Naive thymus-derived CD8-positive, alpha-beta T cell (primary cell): ENCODE results near the gene BCAN. TPM values are rescaled to one million over a fixed set of nuclear protein-coding genes. Genes with fewer than 3 reads are reported as not detected.

Experiments used
- ATAC-seq, 2 donors: fragments of 150-1000 bp; cut with Tn5 transposase in 1 of 2; sonication (Bioruptor Pico), chemical (Tn5 transposase) in 1 of 2; 1 replicate in 1 of 2; 2 replicates in 1 of 2; pipeline ENCODE4 v1.10.0; 2021; ENCODE audit warnings: mild to moderate bottlenecking in 2 of 2, moderate library complexity in 2 of 2
- POLR2A ChIA-PET: fragments of 350-600 bp; sonication (Branson Sonifier 250); formaldehyde crosslinking; loops from one replicate; lab custom pipeline; 2021; ENCODE audit warnings: antibody characterized with exemption; lab: Charles Lee
- DNase-seq, 10 donors: peaks; one replicate each; pipeline versions ENCODE4 v3.0.0 to v3.0.0-alpha.2; 2020 to 2022
- H3K27ac Mint-ChIP-seq, 10 donors: one replicate each; pipeline ENCODE4 v1.8.0; 2020 to 2022; ENCODE audit warnings: mild to moderate bottlenecking in 10 of 10, mixed read lengths in 10 of 10, moderate library complexity in 4 of 10, inconsistent platforms in 1 of 10
- H3K27me3 Mint-ChIP-seq, 5 donors: one replicate each; pipeline ENCODE4 v1.8.0; 2021 to 2022; ENCODE audit warnings: mixed read lengths in 5 of 5
- H3K36me3 Mint-ChIP-seq, 3 donors: one replicate each; pipeline ENCODE4 v1.8.0; 2020 to 2022; ENCODE audit warnings: mixed read lengths in 3 of 3, mild to moderate bottlenecking in 2 of 3, inconsistent platforms in 1 of 3
- H3K4me1 Mint-ChIP-seq, 4 donors: one replicate each; pipeline ENCODE4 v1.8.0; 2021 to 2022; ENCODE audit warnings: mixed read lengths in 4 of 4
- H3K4me3 Mint-ChIP-seq, 10 donors: one replicate each; pipeline ENCODE4 v1.8.0; 2020 to 2022; ENCODE audit warnings: mild to moderate bottlenecking in 10 of 10, mixed read lengths in 10 of 10, moderate library complexity in 6 of 10, inconsistent platforms in 1 of 10
- H3K9me3 Mint-ChIP-seq, 9 donors: one replicate each; pipeline ENCODE4 v1.8.0; 2020 to 2022; ENCODE audit warnings: mixed read lengths in 9 of 9, mild to moderate bottlenecking in 3 of 9, inconsistent platforms in 1 of 9, moderate library complexity in 1 of 9
- polyA plus RNA-seq, 3 donors: library from polyadenylated mRNA; unstranded; fragments of 300-500 nt; fragmentation: Illumina TruSeq; gene quantifications; one replicate each; pipeline ENCODE4 v1.2.3, GENCODE V29; 2021
- total RNA-seq, 8 experiments: library from RNA in 2 of 8; stranded (reverse) in 2 of 8; gene quantifications; one replicate each; pipeline ENCODE4 v1.2.3 and lab custom pipeline; 2021 to 2026

Gene BCAN
- total and polyA plus RNA-seq, 5 experiments from 2014 or later: not detected

GRCh38 chr1:156690675-156691036 is 48.7 kb downstream of the BCAN start:
- POLR2A ChIA-PET: interaction anchor here (0.8 to 2.9 kb wide), 3 partner anchors 15 to 37 kb away, joined by 3 to 22 read pairs (median 12); partner anchors contain the start of genes CRABP2, ISG20L2 and METTL25B
- no peak for ATAC-seq
- Mint-ChIP-seq H3K9me3 (no peaks in the 10 kb centered on the region), H3K27me3 (peaks cover 24 to 63% (median 42%) of the 10 kb centered on the region in 5 donors), H3K4me3 (no peak overlapping the region), H3K27ac (peak overlapping the region in 2 of 10 donors; percentile 33 to 42), H3K36me3 (no peaks in the 10 kb centered on the region), H3K4me1 (peaks cover 18 to 32% (median 25%) of the 10 kb centered on the region in 4 donors)
- no peak for DNase-seq

GRCh38 chr1:156691191-156691590 is 49.3 kb downstream of the BCAN start:
- Mint-ChIP-seq H3K36me3 (no peaks in the 10 kb centered on the region), H3K27ac (no peak overlapping the region), H3K9me3 (no peaks in the 10 kb centered on the region), H3K4me3 (no peak overlapping the region), H3K4me1 (peaks cover 18 to 32% (median 25%) of the 10 kb centered on the region in 4 donors), H3K27me3 (peaks cover 24 to 62% (median 42%) of the 10 kb centered on the region in 5 donors)
- no peak for ATAC-seq
- DNase-seq: no peak
- POLR2A ChIA-PET: interaction anchor here (0.8 to 2.9 kb wide), 3 partner anchors 14 to 37 kb away, joined by 3 to 22 read pairs (median 12); partner anchors contain the start of genes CRABP2, ISG20L2 and METTL25B

- Mint-ChIP-seq H3K27me3 (peaks cover 28 to 66% (median 46%) of the 10 kb centered on the region in 5 donors), H3K9me3 (no peaks in the 10 kb centered on the region), H3K27ac (peak overlapping the region in 3 of 10 donors; percentile 67 to 74 (median 72)), H3K4me3 (peak overlapping the region in 2 of 10 donors; percentile 7 to 41), H3K36me3 (no peaks in the 10 kb centered on the region), H3K4me1 (peaks cover 19 to 32% (median 25%) of the 10 kb centered on the region in 4 donors)
- ATAC-seq (no peak), DNase-seq (peak in 1 of 10 donors; percentile 59)
- POLR2A ChIA-PET: interaction anchor here (0.7 kb wide), 1 partner anchor 22 kb away, joined by 3 read pairs; no protein-coding TSS in a partner anchor
Observed at GRCh38 chr1:156691665-156692440, 49.9 kb downstream of the BCAN start.

GRCh38 chr1:156692441-156692924 is 50.6 kb downstream of the BCAN start:
- POLR2A ChIA-PET: interaction anchor here (0.7 kb wide), 1 partner anchor 21 kb away, joined by 3 read pairs; no protein-coding TSS in a partner anchor
- peaks cover 28 to 69% (median 53%) of the 10 kb centered on the region in 5 donors for H3K27me3 Mint-ChIP-seq
- H3K27ac Mint-ChIP-seq: peak overlapping the region in 2 of 10 donors; percentile 67 to 72

GRCh38 chr1:156692925-156693847 is 51.3 kb downstream of the BCAN start:
- no peaks in the 10 kb centered on the region for H3K36me3 Mint-ChIP-seq
- ATAC-seq (peak in 1 of 2 donors; percentile 15), DNase-seq (peak in 5 of 10 donors; percentile 12 to 60 (median 21))
- peak overlapping the region in 3 of 10 donors; percentile 15 to 64 (median 36) for H3K4me3 Mint-ChIP-seq
- H3K9me3 Mint-ChIP-seq: no peaks in the 10 kb centered on the region
- H3K4me1 Mint-ChIP-seq: peaks cover 19 to 32% (median 25%) of the 10 kb centered on the region in 4 donors
- POLR2A ChIA-PET: no interaction called here
- H3K27ac Mint-ChIP-seq: peak overlapping the region in 3 of 10 donors; percentile 25 to 72 (median 63)
- H3K27me3 Mint-ChIP-seq: peaks cover 28 to 75% (median 57%) of the 10 kb centered on the region in 5 donors

More at GRCh38 chr1:156692441-156692924, 50.6 kb downstream of the BCAN start:
- H3K9me3 Mint-ChIP-seq: no peaks in the 10 kb centered on the region
- no peaks in the 10 kb centered on the region for H3K36me3 Mint-ChIP-seq
- peaks cover 19 to 32% (median 25%) of the 10 kb centered on the region in 4 donors for H3K4me1 Mint-ChIP-seq
- peak overlapping the region in 2 of 10 donors; percentile 7 to 41 for H3K4me3 Mint-ChIP-seq
- ATAC-seq: no peak
- peak in 1 of 10 donors; percentile 38 for DNase-seq

GRCh38 chr1:156693848-156694689 is 52.2 kb downstream of the BCAN start:
- Mint-ChIP-seq H3K27ac (peak overlapping the region in 3 of 10 donors; percentile 20 to 74 (median 59)), H3K4me3 (peak overlapping the region in 1 of 10 donors; percentile 15), H3K4me1 (peaks cover 19 to 30% (median 25%) of the 10 kb centered on the region in 4 donors), H3K9me3 (no peaks in the 10 kb centered on the region), H3K27me3 (peaks cover 28 to 82% (median 64%) of the 10 kb centered on the region in 5 donors), H3K36me3 (peaks cover 0 to 1% (median 0%) of the 10 kb centered on the region in 3 donors)
- ATAC-seq (no peak), DNase-seq (peak in 1 of 10 donors; percentile 50)
- POLR2A ChIA-PET: no interaction called here

GRCh38 chr1:156694690-156694962 is 52.7 kb downstream of the BCAN start:
- Mint-ChIP-seq H3K4me3 (no peak overlapping the region), H3K27ac (peak overlapping the region in 3 of 10 donors; percentile 20 to 74 (median 59)), H3K36me3 (peaks cover 0 to 1% (median 0%) of the 10 kb centered on the region in 3 donors), H3K4me1 (peaks cover 13 to 28% (median 23%) of the 10 kb centered on the region in 4 donors), H3K27me3 (peaks cover 27 to 82% (median 62%) of the 10 kb centered on the region in 5 donors), H3K9me3 (no peaks in the 10 kb centered on the region)
- ATAC-seq: no peak
- DNase-seq: peak in 1 of 10 donors; percentile 41
- POLR2A ChIA-PET: interaction anchor here (0.6 kb wide), 1 partner anchor 76 kb away, joined by 4 read pairs; no protein-coding TSS in a partner anchor

- Mint-ChIP-seq H3K4me1 (peaks cover 14 to 41% (median 27%) of the 10 kb centered on the region in 4 donors), H3K27me3 (peaks cover 22 to 71% (median 49%) of the 10 kb centered on the region in 5 donors), H3K9me3 (no peaks in the 10 kb centered on the region), H3K27ac (peak overlapping the region in 1 of 10 donors; percentile 84), H3K4me3 (no peak overlapping the region), H3K36me3 (peaks cover 0 to 1% (median 0%) of the 10 kb centered on the region in 3 donors)
- DNase-seq: peak in 1 of 10 donors; percentile 35
- POLR2A ChIA-PET: no interaction called here
- ATAC-seq: no peak
Observed at GRCh38 chr1:156696755-156697154, 54.8 kb downstream of the BCAN start.

- POLR2A ChIA-PET: no interaction called here
- H3K27me3 Mint-ChIP-seq: peaks cover 17 to 64% (median 42%) of the 10 kb centered on the region in 5 donors
- ATAC-seq: no peak
- H3K4me3 Mint-ChIP-seq: no peak overlapping the region
- no peak for DNase-seq
- peaks cover 8 to 34% (median 20%) of the 10 kb centered on the region in 4 donors for H3K4me1 Mint-ChIP-seq
- no peaks in the 10 kb centered on the region for H3K9me3 Mint-ChIP-seq
- H3K27ac Mint-ChIP-seq: no peak overlapping the region
- H3K36me3 Mint-ChIP-seq: peaks cover 0 to 1% (median 0%) of the 10 kb centered on the region in 3 donors
Observed at GRCh38 chr1:156697481-156697880, 55.6 kb downstream of the BCAN start.

- no peak for DNase-seq
- Mint-ChIP-seq H3K36me3 (peaks cover 0 to 1% (median 0%) of the 10 kb centered on the region in 3 donors), H3K27me3 (peaks cover 13 to 58% (median 41%) of the 10 kb centered on the region in 5 donors), H3K27ac (peak overlapping the region in 1 of 10 donors; percentile 75), H3K9me3 (no peaks in the 10 kb centered on the region), H3K4me1 (peaks cover 4 to 21% (median 12%) of the 10 kb centered on the region in 4 donors), H3K4me3 (no peak overlapping the region)
- POLR2A ChIA-PET: no interaction called here
- ATAC-seq: no peak
Observed at GRCh38 chr1:156698995-156699394, 57.1 kb downstream of the BCAN start.
